ENCODE measurements around the gene UNC5C. TPM values are rescaled to one million over a fixed set of nuclear protein-coding genes. Genes with fewer than 3 reads are reported as not detected.
A peak's percentile ranks its signal among the peaks of the same experiment; 100 is the strongest.

UNC5C gene
- polyA plus RNA-seq, 1 of the 3 experiments (the other 2 are of a cell fraction), result 3.3 TPM

DNA sequence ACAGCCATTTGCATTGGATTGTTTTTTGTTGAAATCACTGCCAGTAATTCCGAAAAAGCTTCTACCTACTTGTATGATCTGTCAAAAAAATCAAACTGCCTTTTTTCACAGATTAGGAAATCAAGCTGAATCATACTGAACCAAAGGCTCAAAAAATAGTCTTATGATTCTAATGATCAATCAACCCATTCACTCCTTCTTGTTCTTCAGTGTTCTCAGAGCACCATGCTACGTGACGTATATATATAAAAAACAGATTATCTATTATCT, 187.1 kb downstream of the UNC5C start:
- POLR2A ChIA-PET, result no interaction called here
- Histone ChIP-seq H3K27me3 (ENCODE audit: insufficient read depth) (no peaks in the 10 kb centered on the region), H3K36me3 (replicated peaks in 1 of 2; ENCODE audit: control insufficient read depth in 1 of 2, insufficient read depth in 2 of 2, low read length in 1 of 2) (peaks cover 3 to 5% of the 10 kb centered on the region in 2 experiments), H3K27ac (ENCODE audit: low read depth in 2 of 2, low read length in 1 of 2) (no peak overlapping the region; a peak in 1 of 4 replicates), H3K9ac (no peak overlapping the region), H3F3A (replicated peaks; ENCODE audit: insufficient read depth) (no peaks in the 10 kb centered on the region), H3K79me2 (ENCODE audit: insufficient read depth) (no peaks in the 10 kb centered on the region), H3K9me2 (no peaks in the 10 kb centered on the region), H3K4me3 (ENCODE audit: low read depth in 2 of 2, low read length in 1 of 2) (no peak overlapping the region), H3K9me3 (no peaks in the 10 kb centered on the region), H3K4me2 (no peak overlapping the region), H2AFZ (ENCODE audit: low read depth) (no peak overlapping the region), H3K4me1 (ENCODE audit: control insufficient read depth in 1 of 2, insufficient read depth in 2 of 2, low read depth in 1 of 2, low read length in 1 of 2) (peaks cover 0 to 32% of the 10 kb centered on the region in 2 experiments; a peak in 2 of 4 replicates), H4K20me1 (ENCODE audit: insufficient read depth) (no peaks in the 10 kb centered on the region)
- no peak for DNase-seq
- CTCF ChIA-PET, result interaction anchor here (1.2 kb wide), 1 partner anchor 184 kb away, joined by 3 read pairs; no protein-coding TSS in a partner anchor
- 98% methylated on average over 3 of the region's 3 CpGs for WGBS (ENCODE audit: low lambda C conversion rate)
- no peak for TF ChIP-seq ELF1 (IDR thresholded peaks at IDR 0.05)
- TF ChIP-seq, protein P1, sequence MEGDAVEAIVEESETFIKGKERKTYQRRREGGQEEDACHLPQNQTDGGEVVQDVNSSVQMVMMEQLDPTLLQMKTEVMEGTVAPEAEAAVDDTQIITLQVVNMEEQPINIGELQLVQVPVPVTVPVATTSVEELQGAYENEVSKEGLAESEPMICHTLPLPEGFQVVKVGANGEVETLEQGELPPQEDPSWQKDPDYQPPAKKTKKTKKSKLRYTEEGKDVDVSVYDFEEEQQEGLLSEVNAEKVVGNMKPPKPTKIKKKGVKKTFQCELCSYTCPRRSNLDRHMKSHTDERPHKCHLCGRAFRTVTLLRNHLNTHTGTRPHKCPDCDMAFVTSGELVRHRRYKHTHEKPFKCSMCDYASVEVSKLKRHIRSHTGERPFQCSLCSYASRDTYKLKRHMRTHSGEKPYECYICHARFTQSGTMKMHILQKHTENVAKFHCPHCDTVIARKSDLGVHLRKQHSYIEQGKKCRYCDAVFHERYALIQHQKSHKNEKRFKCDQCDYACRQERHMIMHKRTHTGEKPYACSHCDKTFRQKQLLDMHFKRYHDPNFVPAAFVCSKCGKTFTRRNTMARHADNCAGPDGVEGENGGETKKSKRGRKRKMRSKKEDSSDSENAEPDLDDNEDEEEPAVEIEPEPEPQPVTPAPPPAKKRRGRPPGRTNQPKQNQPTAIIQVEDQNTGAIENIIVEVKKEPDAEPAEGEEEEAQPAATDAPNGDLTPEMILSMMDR (IDR thresholded peaks at IDR 0.05), result no peak

DNA sequence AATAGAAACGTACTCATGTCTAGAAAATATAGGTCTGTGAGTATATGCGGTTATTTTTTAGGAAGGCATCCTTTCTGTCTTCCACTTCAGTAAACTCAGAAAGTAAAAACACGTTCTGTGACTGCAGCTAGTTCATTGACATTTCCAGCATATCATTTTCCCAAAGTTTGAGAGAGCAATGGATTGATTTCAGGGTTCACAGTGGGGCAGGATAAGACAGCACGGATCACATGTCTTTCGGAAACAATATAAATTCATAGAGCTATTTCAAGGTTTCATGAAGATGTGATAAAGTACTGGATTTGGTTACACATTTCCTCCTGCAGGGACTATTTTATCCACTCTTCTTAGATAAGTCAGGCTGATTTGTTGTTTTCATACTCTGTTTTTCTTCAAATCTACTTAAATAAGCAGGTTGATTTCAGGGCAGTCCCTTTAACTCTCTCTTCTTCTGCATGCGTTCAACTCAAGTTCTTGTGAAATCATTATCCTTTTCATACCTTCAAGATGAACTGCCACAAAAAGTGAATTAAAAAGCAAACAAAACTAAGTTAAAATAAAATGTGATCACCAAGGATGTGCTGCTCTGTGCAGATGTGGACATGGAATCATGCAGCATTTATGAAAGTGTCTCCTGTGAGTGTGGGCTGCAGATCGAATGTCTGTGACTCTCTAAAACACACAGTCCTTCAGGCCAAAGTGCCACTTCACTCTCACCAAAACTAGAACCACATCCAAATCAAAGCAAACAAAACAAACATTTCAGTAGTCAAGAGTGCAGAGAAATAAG, 187.7 kb downstream of the UNC5C start:
- Histone ChIP-seq H3K9ac (no peak overlapping the region), H3K79me2 (ENCODE audit: insufficient read depth) (no peaks in the 10 kb centered on the region), H3K9me2 (no peaks in the 10 kb centered on the region), H3K27me3 (ENCODE audit: insufficient read depth) (no peaks in the 10 kb centered on the region), H3K4me3 (ENCODE audit: low read depth in 2 of 2, low read length in 1 of 2) (no peak overlapping the region), H3K9me3 (no peaks in the 10 kb centered on the region), H2AFZ (ENCODE audit: low read depth) (no peak overlapping the region), H4K20me1 (ENCODE audit: insufficient read depth) (no peaks in the 10 kb centered on the region), H3K27ac (ENCODE audit: low read depth in 2 of 2, low read length in 1 of 2) (peak overlapping the region in 1 of 2 experiments; percentile 47; a peak in 2 of 4 replicates), H3K36me3 (replicated peaks in 1 of 2; ENCODE audit: control insufficient read depth in 1 of 2, insufficient read depth in 2 of 2, low read length in 1 of 2) (peaks cover 3 to 8% of the 10 kb centered on the region in 2 experiments), H3K4me2 (no peak overlapping the region), H3F3A (replicated peaks; ENCODE audit: insufficient read depth) (no peaks in the 10 kb centered on the region), H3K4me1 (ENCODE audit: control insufficient read depth in 1 of 2, insufficient read depth in 2 of 2, low read depth in 1 of 2, low read length in 1 of 2) (peaks cover 0 to 32% of the 10 kb centered on the region in 2 experiments; a peak in 2 of 4 replicates)
- CTCF ChIA-PET, result interaction anchor here (0.6 to 1.2 kb wide), 2 partner anchors 34 to 184 kb away, joined by 3 read pairs; no protein-coding TSS in a partner anchor
- DNase-seq, result no peak
- TF ChIP-seq RFX5 (IDR thresholded peaks at IDR 0.05; ENCODE audit: low read length) (no peak), GABPA (IDR thresholded peaks at IDR 0.05; ENCODE audit: low read depth) (no peak), TCF12 (IDR thresholded peaks at IDR 0.05) (no peak), POLR2AphosphoS5 (IDR thresholded peaks at IDR 0.05; ENCODE audit: low read depth, low read length) (no peak), JUND (IDR thresholded peaks at IDR 0.05) (no peak), SMC3 (IDR thresholded peaks at IDR 0.05; ENCODE audit: low read depth, low read length) (no peak), RXRA (IDR thresholded peaks at IDR 0.05; ENCODE audit: borderline replicate concordance, low read depth) (no peak), GATA2 (CRISPR knock-in tag; IDR thresholded peaks at IDR 0.05) (no peak), FOXJ3 (CRISPR knock-in tag; IDR thresholded peaks at IDR 0.05) (no peak), ELF1 (IDR thresholded peaks at IDR 0.05) (no peak), FOSL2 (IDR thresholded peaks at IDR 0.05; ENCODE audit: borderline replicate concordance, low read depth) (no peak), TEAD4 (IDR thresholded peaks at IDR 0.05; ENCODE audit: borderline replicate concordance, insufficient read depth) (no peak), TAF1 (IDR thresholded peaks at IDR 0.05; ENCODE audit: borderline replicate concordance, low read depth, low read length) (no peak), NFIC (IDR thresholded peaks at IDR 0.05; ENCODE audit: borderline replicate concordance) (no peak), SIN3A (IDR thresholded peaks at IDR 0.05; ENCODE audit: borderline replicate concordance, low read depth, low read length) (no peak), RCOR1 (IDR thresholded peaks at IDR 0.05; ENCODE audit: low read length) (no peak)
- TF ChIP-seq, protein P2, sequence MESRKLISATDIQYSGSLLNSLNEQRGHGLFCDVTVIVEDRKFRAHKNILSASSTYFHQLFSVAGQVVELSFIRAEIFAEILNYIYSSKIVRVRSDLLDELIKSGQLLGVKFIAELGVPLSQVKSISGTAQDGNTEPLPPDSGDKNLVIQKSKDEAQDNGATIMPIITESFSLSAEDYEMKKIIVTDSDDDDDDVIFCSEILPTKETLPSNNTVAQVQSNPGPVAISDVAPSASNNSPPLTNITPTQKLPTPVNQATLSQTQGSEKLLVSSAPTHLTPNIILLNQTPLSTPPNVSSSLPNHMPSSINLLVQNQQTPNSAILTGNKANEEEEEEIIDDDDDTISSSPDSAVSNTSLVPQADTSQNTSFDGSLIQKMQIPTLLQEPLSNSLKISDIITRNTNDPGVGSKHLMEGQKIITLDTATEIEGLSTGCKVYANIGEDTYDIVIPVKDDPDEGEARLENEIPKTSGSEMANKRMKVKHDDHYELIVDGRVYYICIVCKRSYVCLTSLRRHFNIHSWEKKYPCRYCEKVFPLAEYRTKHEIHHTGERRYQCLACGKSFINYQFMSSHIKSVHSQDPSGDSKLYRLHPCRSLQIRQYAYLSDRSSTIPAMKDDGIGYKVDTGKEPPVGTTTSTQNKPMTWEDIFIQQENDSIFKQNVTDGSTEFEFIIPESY (IDR thresholded peaks at IDR 0.05; ENCODE audit: borderline replicate concordance, low read depth), result no peak
- TF ChIP-seq, protein P3, sequence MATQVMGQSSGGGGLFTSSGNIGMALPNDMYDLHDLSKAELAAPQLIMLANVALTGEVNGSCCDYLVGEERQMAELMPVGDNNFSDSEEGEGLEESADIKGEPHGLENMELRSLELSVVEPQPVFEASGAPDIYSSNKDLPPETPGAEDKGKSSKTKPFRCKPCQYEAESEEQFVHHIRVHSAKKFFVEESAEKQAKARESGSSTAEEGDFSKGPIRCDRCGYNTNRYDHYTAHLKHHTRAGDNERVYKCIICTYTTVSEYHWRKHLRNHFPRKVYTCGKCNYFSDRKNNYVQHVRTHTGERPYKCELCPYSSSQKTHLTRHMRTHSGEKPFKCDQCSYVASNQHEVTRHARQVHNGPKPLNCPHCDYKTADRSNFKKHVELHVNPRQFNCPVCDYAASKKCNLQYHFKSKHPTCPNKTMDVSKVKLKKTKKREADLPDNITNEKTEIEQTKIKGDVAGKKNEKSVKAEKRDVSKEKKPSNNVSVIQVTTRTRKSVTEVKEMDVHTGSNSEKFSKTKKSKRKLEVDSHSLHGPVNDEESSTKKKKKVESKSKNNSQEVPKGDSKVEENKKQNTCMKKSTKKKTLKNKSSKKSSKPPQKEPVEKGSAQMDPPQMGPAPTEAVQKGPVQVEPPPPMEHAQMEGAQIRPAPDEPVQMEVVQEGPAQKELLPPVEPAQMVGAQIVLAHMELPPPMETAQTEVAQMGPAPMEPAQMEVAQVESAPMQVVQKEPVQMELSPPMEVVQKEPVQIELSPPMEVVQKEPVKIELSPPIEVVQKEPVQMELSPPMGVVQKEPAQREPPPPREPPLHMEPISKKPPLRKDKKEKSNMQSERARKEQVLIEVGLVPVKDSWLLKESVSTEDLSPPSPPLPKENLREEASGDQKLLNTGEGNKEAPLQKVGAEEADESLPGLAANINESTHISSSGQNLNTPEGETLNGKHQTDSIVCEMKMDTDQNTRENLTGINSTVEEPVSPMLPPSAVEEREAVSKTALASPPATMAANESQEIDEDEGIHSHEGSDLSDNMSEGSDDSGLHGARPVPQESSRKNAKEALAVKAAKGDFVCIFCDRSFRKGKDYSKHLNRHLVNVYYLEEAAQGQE (IDR thresholded peaks at IDR 0.05; ENCODE audit: low read depth, low read length), result no peak
- TF ChIP-seq, protein P4, sequence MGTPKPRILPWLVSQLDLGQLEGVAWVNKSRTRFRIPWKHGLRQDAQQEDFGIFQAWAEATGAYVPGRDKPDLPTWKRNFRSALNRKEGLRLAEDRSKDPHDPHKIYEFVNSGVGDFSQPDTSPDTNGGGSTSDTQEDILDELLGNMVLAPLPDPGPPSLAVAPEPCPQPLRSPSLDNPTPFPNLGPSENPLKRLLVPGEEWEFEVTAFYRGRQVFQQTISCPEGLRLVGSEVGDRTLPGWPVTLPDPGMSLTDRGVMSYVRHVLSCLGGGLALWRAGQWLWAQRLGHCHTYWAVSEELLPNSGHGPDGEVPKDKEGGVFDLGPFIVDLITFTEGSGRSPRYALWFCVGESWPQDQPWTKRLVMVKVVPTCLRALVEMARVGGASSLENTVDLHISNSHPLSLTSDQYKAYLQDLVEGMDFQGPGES (IDR thresholded peaks at IDR 0.05; ENCODE audit: low read depth, low read length), result no peak
- 85% methylated on average over 7 of the region's 7 CpGs for WGBS (ENCODE audit: low lambda C conversion rate)
- POLR2A ChIA-PET, result no interaction called here
